HL-60 (cell line): ENCODE measurements around the gene RASSF1.
"Not testable (repeated sequence)": the region's sequence is repeated elsewhere in the genome, so short reads cannot be mapped to it uniquely, and the experiment has no call there.

Source experiments
- DNase-seq, 2 experiments: peaks; one replicate each; pipeline ENCODE4 v3.0.0-alpha.2; 2010 to 2020; ENCODE audit warnings: low read depth in 1 of 2, low spot score in 1 of 2
- H3K27ac ChIP-seq: fragments of 250-450 bp; sonication (Bioruptor Pico); replicated peaks from 2 replicates; pipeline ENCODE4 v1.5.1; 2020; ENCODE audit warnings: mild to moderate bottlenecking, moderate library complexity
- H3K27me3 ChIP-seq: fragments of 250-450 bp; sonication (Bioruptor Pico); 2 replicates; pipeline ENCODE4 v1.5.1; 2021; ENCODE audit warnings: mild to moderate bottlenecking, moderate library complexity; ENCODE audit not compliant: insufficient read depth, poor library complexity, severe bottlenecking
- H3K4me3 ChIP-seq: replicated peaks from 2 replicates; pipeline ENCODE4 v1.5.1; 2011; ENCODE audit warnings: mild to moderate bottlenecking, control low read depth, low read length; ENCODE audit not compliant: insufficient read depth
- CTCF ChIP-seq: IDR thresholded peaks from one replicate; pipeline ENCODE4 v1.5.1; 2011; ENCODE audit warnings: low read length, control low read depth, inconsistent platforms; ENCODE audit not compliant: insufficient read depth
- GABPA ChIP-seq: IDR thresholded peaks from 2 replicates; pipeline ENCODE4 v1.6.1; 2012; ENCODE audit warnings: low read depth
- POLR2AphosphoS5 ChIP-seq: IDR thresholded peaks from 2 replicates; pipeline ENCODE4 v1.6.1; 2012; ENCODE audit warnings: low read depth
- REST ChIP-seq: IDR thresholded peaks from 2 replicates; pipeline ENCODE4 v1.6.1; 2012; ENCODE audit warnings: low read depth; ENCODE audit not compliant: insufficient replicate concordance
- SPI1 ChIP-seq: IDR thresholded peaks from 2 replicates; pipeline ENCODE4 v1.6.1; 2012; ENCODE audit warnings: low read depth, mild to moderate bottlenecking, borderline replicate concordance

Gene RASSF1

GRCh38 chr3:50288387-50289007, 52.1 kb downstream of the RASSF1 start:
- DNase-seq, result no peak

GRCh38 chr3:50287262-50287661, 53.4 kb downstream of the RASSF1 start:
- Histone ChIP-seq H3K27me3 (no peaks in the 10 kb centered on the region), H3K27ac (no peak overlapping the region), H3K4me3 (no peak overlapping the region)
- no peak for TF ChIP-seq SPI1
- TF ChIP-seq REST, result no peak
- TF ChIP-seq GABPA, result no peak
- TF ChIP-seq CTCF, result no peak
- no peak for TF ChIP-seq POLR2AphosphoS5
- DNase-seq, result no peak

More at GRCh38 chr3:50288387-50289007, 52.1 kb downstream of the RASSF1 start:
- TF ChIP-seq POLR2AphosphoS5 (no peak), SPI1 (no peak), GABPA (no peak), REST (no peak), CTCF (no peak)
- Histone ChIP-seq H3K27ac (no peak overlapping the region), H3K4me3 (no peak overlapping the region), H3K27me3 (no peaks in the 10 kb centered on the region)

- DNase-seq, result no peak
- Histone ChIP-seq H3K27ac (no peak overlapping the region), H3K4me3 (no peak overlapping the region), H3K27me3 (no peaks in the 10 kb centered on the region)
- TF ChIP-seq POLR2AphosphoS5 (peak; percentile 57), CTCF (no peak)
These were observed 54.1 kb downstream of the RASSF1 start for GRCh38 chr3:50286322-50287227.

GRCh38 chr3:50284121-50284520, 56.5 kb downstream of the RASSF1 start:
- not testable (repeated sequence) for H3K27ac ChIP-seq, H3K27me3 ChIP-seq, H3K4me3 ChIP-seq, DNase-seq
